Type B pancreatic cell (in vitro differentiated cells): ENCODE data around the gene TTC23. TPM values are rescaled to one million over a fixed set of nuclear protein-coding genes. Genes with fewer than 3 reads are reported as not detected.

Experiments used
- DNase-seq: peaks from one replicate; pipeline ENCODE4 v3.0.0; 2021; ENCODE audit warnings: mixed read lengths; ENCODE audit not compliant: unreplicated experiment; ENCODE audit errors: extremely low spot score
- H3K27ac Mint-ChIP-seq: 2 replicates; pipeline ENCODE4 v1.8.0; 2021; ENCODE audit warnings: mild to moderate bottlenecking, mixed read lengths
- H3K27me3 Mint-ChIP-seq: 2 replicates; pipeline ENCODE4 v1.8.0; 2021; ENCODE audit warnings: mixed read lengths
- H3K36me3 Mint-ChIP-seq: 2 replicates; pipeline ENCODE4 v1.8.0; 2021; ENCODE audit warnings: mixed read lengths
- H3K4me1 Mint-ChIP-seq: one replicate; pipeline ENCODE4 v1.8.0; 2021; ENCODE audit warnings: mixed read lengths; ENCODE audit not compliant: unreplicated experiment
- H3K4me3 Mint-ChIP-seq: 2 replicates; pipeline ENCODE4 v1.8.0; 2021; ENCODE audit warnings: mild to moderate bottlenecking, mixed read lengths
- H3K9me3 Mint-ChIP-seq: 2 replicates; pipeline ENCODE4 v1.8.0; 2021; ENCODE audit warnings: mixed read lengths
- CTCF ChIP-seq: fragments of 200-600 bp; sonication (generic); conservative IDR thresholded peaks from 2 replicates; pipeline ENCODE4 v1.5.0; 2021; ENCODE audit warnings: antibody characterized with exemption, mild to moderate bottlenecking
- total RNA-seq: library from RNA; stranded (reverse); gene quantifications from 2 replicates; pipeline ENCODE4 v1.2.1, GENCODE V29; 2021; ENCODE audit warnings: low replicate concordance

TTC23 gene
- total RNA-seq, 1 donor from 2014 or later, result 26.4 TPM

DNA sequence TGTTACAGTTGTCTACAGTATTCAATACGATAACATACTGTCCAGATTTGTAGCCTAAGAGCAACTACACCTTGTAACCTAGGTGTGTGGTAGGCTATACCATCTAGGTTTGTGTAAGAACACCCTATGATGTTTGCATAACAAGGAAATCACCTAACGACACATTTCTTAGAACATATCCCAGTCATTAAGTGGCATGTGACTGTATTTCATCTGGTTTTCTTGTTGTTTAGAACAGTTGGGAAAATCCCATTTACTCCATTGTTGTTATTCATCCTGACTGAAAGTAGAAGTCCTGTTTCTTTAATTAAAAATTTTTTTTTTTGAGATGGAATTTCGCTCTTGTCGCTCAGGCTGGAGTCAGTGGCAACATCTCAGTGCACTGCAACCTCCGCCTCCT, 33.2 kb upstream of the TTC23 start:
- H3K4me1 Mint-ChIP-seq, result no peaks in the 10 kb centered on the region
- H3K9me3 Mint-ChIP-seq, result no peaks in the 10 kb centered on the region
- H3K27me3 Mint-ChIP-seq, result no peaks in the 10 kb centered on the region
- no peak overlapping the region for H3K4me3 Mint-ChIP-seq
- TF ChIP-seq CTCF, result no peak
- H3K27ac Mint-ChIP-seq, result no peak overlapping the region
- no peak for DNase-seq
- H3K36me3 Mint-ChIP-seq, result no peaks in the 10 kb centered on the region

DNA sequence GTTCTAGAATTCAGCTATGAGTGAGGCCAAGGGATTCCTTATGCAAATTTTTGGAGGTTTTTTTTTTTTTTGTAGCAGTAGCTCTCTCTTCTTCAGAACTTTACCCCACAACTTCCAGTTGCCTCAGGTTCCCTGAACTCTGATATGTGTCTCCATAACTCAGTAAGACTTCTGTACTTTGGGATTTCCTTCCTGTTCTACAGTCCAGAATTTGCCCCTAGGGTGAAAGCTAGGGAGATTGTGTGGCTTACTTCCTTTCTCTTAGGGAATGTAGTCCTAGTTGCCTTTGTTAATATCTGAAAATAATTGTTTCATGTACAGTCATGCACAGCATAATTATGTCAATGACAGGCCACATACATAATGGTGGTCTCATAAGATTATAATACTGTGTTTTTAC, 32.7 kb upstream of the TTC23 start:
- no peaks in the 10 kb centered on the region for H3K9me3 Mint-ChIP-seq
- no peaks in the 10 kb centered on the region for H3K4me1 Mint-ChIP-seq

GRCh38 chr15:99279827-99280226, 30.4 kb upstream of the TTC23 start:
- Mint-ChIP-seq H3K4me1 (no peaks in the 10 kb centered on the region), H3K27ac (no peak overlapping the region), H3K36me3 (no peaks in the 10 kb centered on the region), H3K27me3 (no peaks in the 10 kb centered on the region), H3K4me3 (no peak overlapping the region), H3K9me3 (no peaks in the 10 kb centered on the region)
- no peak for TF ChIP-seq CTCF
- DNase-seq, result no peak

More for the DNA sequence above, 32.7 kb upstream of the TTC23 start:
- no peak for DNase-seq
- Mint-ChIP-seq H3K36me3 (no peaks in the 10 kb centered on the region), H3K4me3 (no peak overlapping the region), H3K27me3 (no peaks in the 10 kb centered on the region), H3K27ac (no peak overlapping the region)
- no peak for TF ChIP-seq CTCF

- Mint-ChIP-seq H3K36me3 (no peaks in the 10 kb centered on the region), H3K27me3 (no peaks in the 10 kb centered on the region), H3K27ac (no peak overlapping the region), H3K9me3 (no peaks in the 10 kb centered on the region), H3K4me1 (no peaks in the 10 kb centered on the region), H3K4me3 (no peak overlapping the region)
- DNase-seq, result no peak
- TF ChIP-seq CTCF, result no peak
These were observed 29.9 kb upstream of the TTC23 start for GRCh38 chr15:99279290-99279689.

GRCh38 chr15:99275525-99276128, 26.2 kb upstream of the TTC23 start:
- Mint-ChIP-seq H3K27ac (no peak overlapping the region), H3K9me3 (no peaks in the 10 kb centered on the region), H3K36me3 (no peaks in the 10 kb centered on the region), H3K4me3 (no peak overlapping the region), H3K4me1 (no peaks in the 10 kb centered on the region), H3K27me3 (no peaks in the 10 kb centered on the region)
- DNase-seq, result no peak
- TF ChIP-seq CTCF, result no peak

DNA sequence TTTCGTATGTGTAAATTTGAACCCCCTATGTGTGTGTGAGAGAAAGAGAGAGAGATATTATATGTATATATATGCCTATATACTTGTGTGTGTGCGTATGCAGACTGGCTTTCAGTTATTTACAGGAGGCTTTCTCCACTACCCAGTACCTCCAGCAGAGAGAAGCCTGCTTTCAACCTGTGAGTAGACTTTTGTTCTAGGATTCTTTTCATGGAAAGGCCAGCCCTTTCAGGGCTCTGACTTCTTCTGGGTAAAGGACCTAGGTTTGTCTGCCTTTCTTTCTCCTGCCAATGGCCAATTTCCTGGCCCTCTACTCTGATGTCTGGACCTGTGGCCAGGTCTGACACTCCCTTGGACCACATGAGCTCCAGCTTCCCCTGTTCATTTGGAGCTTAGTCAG, 25.7 kb upstream of the TTC23 start:
- H3K27me3 Mint-ChIP-seq, result no peaks in the 10 kb centered on the region
- DNase-seq, result no peak
- no peak for TF ChIP-seq CTCF
- H3K4me3 Mint-ChIP-seq, result no peak overlapping the region
- no peaks in the 10 kb centered on the region for H3K4me1 Mint-ChIP-seq
- no peaks in the 10 kb centered on the region for H3K36me3 Mint-ChIP-seq
- no peak overlapping the region for H3K27ac Mint-ChIP-seq
- H3K9me3 Mint-ChIP-seq, result no peaks in the 10 kb centered on the region
